Epithelial cell of esophagus (primary cell): ENCODE measurements around the gene CDH13.
A peak's percentile ranks its signal among the peaks of the same experiment; 100 is the strongest.

Source experiments
- DNase-seq: peaks from one replicate; pipeline ENCODE4 v3.0.0; 2010; ENCODE audit warnings: low read depth
- H3K4me3 ChIP-seq: 2 replicates; pipeline ENCODE4 v1.5.1; 2011; ENCODE audit warnings: mild to moderate bottlenecking, low read length, control low read depth
- TF ChIP-seq, protein P1 (sequence below): IDR thresholded peaks from 2 replicates; pipeline ENCODE4 v1.5.1; 2011; ENCODE audit warnings: low read depth, mild to moderate bottlenecking, low read length, control low read depth, inconsistent platforms; ENCODE audit not compliant: insufficient read depth; ENCODE audit errors: missing control alignments

Gene CDH13

DNA sequence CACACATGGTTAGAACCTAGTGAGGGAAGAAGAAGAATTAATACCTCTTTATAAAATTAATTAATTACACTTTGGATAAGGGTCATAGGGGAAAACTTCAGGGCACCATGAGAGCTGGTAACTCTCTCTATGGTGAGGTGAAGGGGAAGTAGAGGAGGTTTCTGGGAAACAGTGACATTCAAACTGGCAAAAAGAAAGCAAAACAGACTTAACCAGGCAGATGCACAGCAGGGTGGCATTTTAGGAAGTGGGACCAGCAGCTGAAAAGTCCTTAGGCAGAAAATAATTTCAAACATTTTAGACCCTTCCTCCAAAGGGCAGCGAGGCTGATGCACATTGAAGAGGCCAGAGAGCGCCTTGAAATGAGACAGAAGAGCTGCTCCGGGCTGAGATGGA is 157.8 kb downstream of the CDH13 start:
- TF ChIP-seq, protein P1, sequence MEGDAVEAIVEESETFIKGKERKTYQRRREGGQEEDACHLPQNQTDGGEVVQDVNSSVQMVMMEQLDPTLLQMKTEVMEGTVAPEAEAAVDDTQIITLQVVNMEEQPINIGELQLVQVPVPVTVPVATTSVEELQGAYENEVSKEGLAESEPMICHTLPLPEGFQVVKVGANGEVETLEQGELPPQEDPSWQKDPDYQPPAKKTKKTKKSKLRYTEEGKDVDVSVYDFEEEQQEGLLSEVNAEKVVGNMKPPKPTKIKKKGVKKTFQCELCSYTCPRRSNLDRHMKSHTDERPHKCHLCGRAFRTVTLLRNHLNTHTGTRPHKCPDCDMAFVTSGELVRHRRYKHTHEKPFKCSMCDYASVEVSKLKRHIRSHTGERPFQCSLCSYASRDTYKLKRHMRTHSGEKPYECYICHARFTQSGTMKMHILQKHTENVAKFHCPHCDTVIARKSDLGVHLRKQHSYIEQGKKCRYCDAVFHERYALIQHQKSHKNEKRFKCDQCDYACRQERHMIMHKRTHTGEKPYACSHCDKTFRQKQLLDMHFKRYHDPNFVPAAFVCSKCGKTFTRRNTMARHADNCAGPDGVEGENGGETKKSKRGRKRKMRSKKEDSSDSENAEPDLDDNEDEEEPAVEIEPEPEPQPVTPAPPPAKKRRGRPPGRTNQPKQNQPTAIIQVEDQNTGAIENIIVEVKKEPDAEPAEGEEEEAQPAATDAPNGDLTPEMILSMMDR: no peak
- DNase-seq: no peak
- H3K4me3 ChIP-seq: no peak overlapping the region

DNA sequence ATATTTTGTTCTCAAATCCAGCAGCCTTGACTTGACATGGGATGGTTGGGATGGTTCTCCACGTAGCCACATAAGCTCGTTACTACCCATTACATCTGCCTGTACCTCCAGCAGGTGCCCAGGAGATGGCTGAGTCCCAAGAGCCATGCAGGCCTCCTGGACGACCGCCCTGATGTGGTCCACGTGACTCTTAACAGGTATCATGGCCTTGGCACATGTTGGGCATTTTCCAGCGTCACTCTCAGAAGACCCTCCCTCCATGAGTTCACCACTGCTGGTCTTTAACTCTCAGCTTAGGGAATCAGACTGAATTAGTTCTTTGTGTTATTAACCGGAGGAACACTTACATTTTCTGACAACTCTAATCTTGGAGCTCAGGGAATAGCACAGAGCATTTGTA is 161.5 kb downstream of the CDH13 start:
- TF ChIP-seq, protein P1: no peak
- no peak for DNase-seq
- no peak overlapping the region for H3K4me3 ChIP-seq

DNA sequence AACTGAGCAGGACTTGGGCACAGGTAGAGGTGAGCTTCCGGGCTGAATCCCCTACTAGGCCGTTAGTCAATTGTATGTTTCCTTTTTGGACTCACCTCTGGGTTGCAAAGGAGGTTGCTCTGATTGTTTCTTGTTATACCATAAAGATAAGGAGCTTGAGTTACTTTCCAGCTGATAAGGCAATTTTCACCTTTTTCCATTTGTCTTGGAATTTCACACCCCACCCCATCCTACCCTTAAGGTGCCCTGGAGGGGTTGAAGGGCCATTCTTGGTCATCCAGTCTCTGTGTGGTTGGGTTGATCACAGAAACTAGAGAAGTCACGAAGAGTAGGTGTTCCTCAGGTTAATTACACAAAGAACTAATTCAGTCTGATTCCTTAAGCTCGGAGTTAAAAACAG is 162.2 kb downstream of the CDH13 start:
- TF ChIP-seq, protein P1: no peak
- no peak overlapping the region for H3K4me3 ChIP-seq
- no peak for DNase-seq

DNA sequence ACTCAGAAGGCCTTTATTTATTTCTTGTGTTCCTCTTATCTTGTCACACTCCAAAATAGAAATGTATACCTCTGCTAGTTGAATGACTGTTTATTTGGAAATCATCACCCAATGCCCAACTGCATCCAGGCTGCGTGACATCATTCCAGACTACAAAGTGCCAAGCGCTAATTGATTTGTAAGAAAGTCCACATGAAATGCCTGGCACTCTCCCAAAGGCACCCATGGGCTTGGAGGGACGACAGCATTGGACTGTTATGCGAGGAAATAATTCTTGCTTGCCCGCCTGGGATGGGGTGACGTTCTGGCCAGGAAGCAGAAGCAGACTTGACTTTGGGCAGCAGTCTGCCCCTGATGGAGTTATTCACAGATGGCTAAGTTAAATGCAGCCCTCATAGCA is 165.9 kb downstream of the CDH13 start:
- DNase-seq: no peak
- no peak overlapping the region for H3K4me3 ChIP-seq
- TF ChIP-seq, protein P1: no peak

DNA sequence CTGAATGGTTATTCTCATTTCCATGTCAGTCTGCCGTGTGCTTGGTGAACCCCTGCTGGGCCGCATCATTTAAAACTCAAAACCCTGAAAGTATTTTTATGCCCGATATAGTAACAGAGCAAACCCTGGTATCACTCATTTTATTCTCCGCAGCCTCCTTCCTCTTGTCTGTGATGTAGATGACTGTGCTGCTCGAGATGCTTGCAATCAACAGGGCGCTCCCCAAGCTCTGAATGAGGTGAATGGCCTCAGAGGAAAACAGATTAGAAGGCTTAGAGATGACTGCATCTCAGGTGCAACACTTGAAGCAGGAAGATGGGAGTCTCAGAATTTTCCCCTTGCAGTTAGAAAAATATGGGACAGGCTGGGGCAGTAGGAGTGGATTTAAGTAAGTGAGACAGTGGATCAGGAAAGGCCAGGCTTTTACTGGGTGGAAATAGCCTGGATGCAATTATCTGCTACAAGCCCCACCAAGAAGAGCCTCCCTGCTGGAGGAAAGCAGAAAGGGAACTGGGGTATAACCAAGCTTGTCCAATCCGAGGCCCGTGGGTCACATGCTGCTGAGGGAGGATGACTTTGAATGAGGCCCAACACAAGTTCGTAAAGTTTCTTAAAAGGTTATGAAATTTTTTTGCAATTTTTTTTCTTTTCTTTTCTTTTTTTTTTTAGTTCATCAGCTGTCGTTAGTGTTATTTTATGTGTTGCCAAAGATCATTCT is 166.9 kb downstream of the CDH13 start:
- TF ChIP-seq, protein P1: no peak
- H3K4me3 ChIP-seq: no peak overlapping the region
- DNase-seq: no peak

DNA sequence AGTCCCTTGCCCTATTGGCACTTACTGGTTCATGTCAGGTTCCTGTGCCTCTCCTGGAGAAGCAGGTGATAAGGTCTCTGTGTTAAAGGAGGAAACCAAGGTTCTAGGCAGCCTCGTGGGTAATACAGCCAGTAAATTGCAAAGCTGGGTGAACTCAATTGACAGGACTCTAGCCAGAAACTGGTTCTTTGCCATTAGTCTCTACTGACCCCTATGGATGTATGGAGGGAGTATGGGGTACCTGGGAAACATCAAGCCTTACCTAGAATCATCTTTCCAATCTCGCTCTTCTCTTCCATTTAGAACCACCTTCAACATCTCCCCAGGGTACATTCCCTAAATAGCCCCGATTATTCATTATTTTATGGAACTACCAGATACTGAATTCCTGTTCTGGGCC is 169.3 kb downstream of the CDH13 start:
- TF ChIP-seq, protein P1: no peak
- H3K4me3 ChIP-seq: no peak overlapping the region
- DNase-seq: no peak

DNA sequence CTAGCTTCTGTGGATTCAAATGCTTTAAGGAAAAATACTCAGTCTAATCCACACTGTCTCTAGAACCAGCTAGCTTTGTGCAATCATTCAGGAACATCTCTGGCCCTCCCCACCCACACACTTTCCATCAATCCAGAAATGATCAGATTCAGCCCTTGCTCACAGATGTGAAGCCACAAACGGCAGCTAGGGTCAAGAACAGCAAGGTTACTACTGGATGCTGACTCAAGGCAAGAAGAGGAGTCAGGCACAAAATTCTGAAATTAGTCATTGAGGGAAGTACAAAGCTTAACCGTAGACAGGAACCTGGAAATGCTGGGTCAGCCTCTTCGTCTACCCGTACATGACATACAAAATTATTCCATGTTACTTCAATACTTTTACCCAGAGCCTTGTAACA is 174.6 kb downstream of the CDH13 start:
- peak; percentile 29 for DNase-seq
- no peak overlapping the region for H3K4me3 ChIP-seq
- TF ChIP-seq, protein P1: no peak
